Measurements from ENCODE around the gene PRKN.

The PRKN gene

GRCh38 chr6:162448294-162448693, 279.3 kb downstream of the PRKN start:
- no peak for DNase-seq (ENCODE audit: low read depth in 2 of 2)

- DNase-seq (ENCODE audit: low read depth in 2 of 2), result no peak
Measured at GRCh38 chr6:162443101-162443500, 284.5 kb downstream of the PRKN start.

- DNase-seq (ENCODE audit: low read depth in 2 of 2), result no peak
Measured at GRCh38 chr6:162442687-162443086, 284.9 kb downstream of the PRKN start.

GRCh38 chr6:162441991-162442390, 285.6 kb downstream of the PRKN start:
- DNase-seq (ENCODE audit: low read depth in 2 of 2), result no peak

GRCh38 chr6:162438980-162439379, 288.6 kb downstream of the PRKN start:
- no peak for DNase-seq (ENCODE audit: low read depth in 2 of 2)

- DNase-seq (ENCODE audit: low read depth in 2 of 2), result no peak
Measured at GRCh38 chr6:162435071-162435470, 292.5 kb downstream of the PRKN start.

GRCh38 chr6:162421004-162421403, 306.6 kb downstream of the PRKN start:
- no peak for DNase-seq (ENCODE audit: low read depth in 2 of 2)

GRCh38 chr6:162416831-162417537, 310.6 kb downstream of the PRKN start:
- DNase-seq (ENCODE audit: low read depth in 2 of 2), result no peak

GRCh38 chr6:162416307-162416706, 311.3 kb downstream of the PRKN start:
- no peak for DNase-seq (ENCODE audit: low read depth in 2 of 2)

GRCh38 chr6:162409741-162410691, 317.6 kb downstream of the PRKN start:
- DNase-seq (ENCODE audit: low read depth in 2 of 2), result no peak

GRCh38 chr6:162408826-162409535, 318.6 kb downstream of the PRKN start:
- DNase-seq (ENCODE audit: low read depth in 2 of 2), result no peak

- DNase-seq (ENCODE audit: low read depth in 2 of 2), result no peak
Measured at GRCh38 chr6:162404951-162405350, 322.6 kb downstream of the PRKN start.

- DNase-seq (ENCODE audit: low read depth in 2 of 2), result no peak
Measured at GRCh38 chr6:162403031-162403430, 324.5 kb downstream of the PRKN start.

GRCh38 chr6:162395181-162395580, 332.4 kb downstream of the PRKN start:
- DNase-seq (ENCODE audit: low read depth in 2 of 2), result no peak

- DNase-seq (ENCODE audit: low read depth in 2 of 2), result peak; percentile 93 to 94
Measured at GRCh38 chr6:162390961-162391811, 336.4 kb downstream of the PRKN start.

GRCh38 chr6:162389343-162390085, 338.1 kb downstream of the PRKN start:
- DNase-seq (ENCODE audit: low read depth in 2 of 2), result no peak

- no peak for DNase-seq (ENCODE audit: low read depth in 2 of 2)
Measured at GRCh38 chr6:162388383-162388777, 339.2 kb downstream of the PRKN start.

- DNase-seq (ENCODE audit: low read depth in 2 of 2), result no peak
Measured at GRCh38 chr6:162387718-162388382, 339.7 kb downstream of the PRKN start.

GRCh38 chr6:162385980-162386379, 341.6 kb downstream of the PRKN start:
- DNase-seq (ENCODE audit: low read depth in 2 of 2), result peak; percentile 41 to 52
